ENCODE measurements around the gene HERC2. TPM values are rescaled to one million over a fixed set of nuclear protein-coding genes. Genes with fewer than 3 reads are reported as not detected.

HERC2 gene
- total RNA-seq, 1 donor from 2014 or later: 80.1 TPM

DNA sequence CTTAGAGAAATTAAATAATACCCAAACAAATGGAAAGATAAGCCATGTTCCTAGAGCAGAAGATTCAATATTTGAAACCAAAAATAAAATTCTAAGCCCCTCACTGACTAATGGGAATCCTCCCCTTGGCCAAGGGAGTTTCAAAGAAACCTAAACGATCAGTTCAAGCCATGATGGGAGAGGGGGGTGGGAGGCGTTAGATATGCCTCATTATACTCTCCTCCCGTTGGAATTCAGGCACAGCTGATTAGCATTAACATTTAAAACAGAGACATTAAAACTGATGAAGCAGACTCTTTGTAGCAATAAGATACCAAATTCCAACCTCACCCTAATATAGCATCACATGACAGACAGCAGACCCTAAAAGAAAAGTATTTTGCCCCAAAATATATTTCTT, 255.7 kb downstream of the HERC2 start:
- no peaks in the 10 kb centered on the region for H3K4me1 Mint-ChIP-seq (ENCODE audit: unreplicated experiment)
- H3K27ac Mint-ChIP-seq: no peak overlapping the region
- TF ChIP-seq, protein P1, sequence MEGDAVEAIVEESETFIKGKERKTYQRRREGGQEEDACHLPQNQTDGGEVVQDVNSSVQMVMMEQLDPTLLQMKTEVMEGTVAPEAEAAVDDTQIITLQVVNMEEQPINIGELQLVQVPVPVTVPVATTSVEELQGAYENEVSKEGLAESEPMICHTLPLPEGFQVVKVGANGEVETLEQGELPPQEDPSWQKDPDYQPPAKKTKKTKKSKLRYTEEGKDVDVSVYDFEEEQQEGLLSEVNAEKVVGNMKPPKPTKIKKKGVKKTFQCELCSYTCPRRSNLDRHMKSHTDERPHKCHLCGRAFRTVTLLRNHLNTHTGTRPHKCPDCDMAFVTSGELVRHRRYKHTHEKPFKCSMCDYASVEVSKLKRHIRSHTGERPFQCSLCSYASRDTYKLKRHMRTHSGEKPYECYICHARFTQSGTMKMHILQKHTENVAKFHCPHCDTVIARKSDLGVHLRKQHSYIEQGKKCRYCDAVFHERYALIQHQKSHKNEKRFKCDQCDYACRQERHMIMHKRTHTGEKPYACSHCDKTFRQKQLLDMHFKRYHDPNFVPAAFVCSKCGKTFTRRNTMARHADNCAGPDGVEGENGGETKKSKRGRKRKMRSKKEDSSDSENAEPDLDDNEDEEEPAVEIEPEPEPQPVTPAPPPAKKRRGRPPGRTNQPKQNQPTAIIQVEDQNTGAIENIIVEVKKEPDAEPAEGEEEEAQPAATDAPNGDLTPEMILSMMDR (conservative IDR thresholded peaks at IDR 0.05): no peak
- no peak for DNase-seq (ENCODE audit: extremely low spot score, unreplicated experiment)
- H3K27me3 Mint-ChIP-seq: no peaks in the 10 kb centered on the region
- H3K9me3 Mint-ChIP-seq: no peaks in the 10 kb centered on the region
- H3K36me3 Mint-ChIP-seq: no peaks in the 10 kb centered on the region
- H3K4me3 Mint-ChIP-seq: no peak overlapping the region

Other genes with a start within 250 kb of the HERC2 start
- 1.4 and 2.8 TPM in 2 replicates for gene OCA2, start 222.9 kb downstream of the HERC2 start, total RNA-seq (ENCODE audit: low replicate concordance)
- not detected in 2 replicates for gene GOLGA6L24, start 35.9 kb upstream of the HERC2 start, total RNA-seq (ENCODE audit: low replicate concordance)
- gene GOLGA8F, start 56.5 kb upstream of the HERC2 start, total RNA-seq (ENCODE audit: low replicate concordance): not detected in 2 replicates
- gene GOLGA8G, start 210.8 kb upstream of the HERC2 start, total RNA-seq (ENCODE audit: low replicate concordance): not detected in 2 replicates
- gene GOLGA6L25, start 231.4 kb upstream of the HERC2 start, total RNA-seq (ENCODE audit: low replicate concordance): not detected in 2 replicates